ACC112 (cell line): ENCODE results near the gene SF1.

ENCODE experiments used
- H2AFZ ChIP-seq: fragments of 200-600 bp; sonication (generic); one replicate; pipeline ENCODE4 v1.6.0; 2017; ENCODE audit warnings: antibody characterized with exemption, low read length; ENCODE audit not compliant: unreplicated experiment
- H3K27ac ChIP-seq: fragments of 200-600 bp; sonication (generic); 2 replicates; pipeline ENCODE4 v1.5.1; 2014; ENCODE audit warnings: low read depth, mild to moderate bottlenecking, antibody characterized with exemption, low read length, moderate library complexity
- H3K27me3 ChIP-seq: fragments of 200-600 bp; sonication (generic); 2 replicates; pipeline ENCODE4 v1.6.1; 2014; ENCODE audit warnings: mild to moderate bottlenecking, antibody characterized with exemption, low read length, moderate library complexity, mixed read lengths; ENCODE audit not compliant: insufficient read depth
- H3K36me3 ChIP-seq: fragments of 200-600 bp; sonication (generic); 2 replicates; pipeline ENCODE4 v1.6.1; 2016; ENCODE audit warnings: mild to moderate bottlenecking, antibody characterized with exemption, low read length, moderate library complexity, mixed read lengths; ENCODE audit not compliant: insufficient read depth
- H3K4me1 ChIP-seq: fragments of 200-600 bp; sonication (generic); one replicate; pipeline ENCODE4 v1.6.1; 2016; ENCODE audit warnings: low read length, mixed read lengths; ENCODE audit not compliant: insufficient read depth, unreplicated experiment, control insufficient read depth
- H3K4me3 ChIP-seq: fragments of 200-600 bp; sonication (generic); 2 replicates; pipeline ENCODE4 v1.5.1; 2014; ENCODE audit warnings: mild to moderate bottlenecking, low read depth, low read length
- H3K79me2 ChIP-seq: fragments of 200-600 bp; sonication (generic); one replicate; pipeline ENCODE4 v1.6.0; 2016; ENCODE audit warnings: low read length; ENCODE audit not compliant: control insufficient read depth, unreplicated experiment, insufficient read depth

SF1 gene

DNA sequence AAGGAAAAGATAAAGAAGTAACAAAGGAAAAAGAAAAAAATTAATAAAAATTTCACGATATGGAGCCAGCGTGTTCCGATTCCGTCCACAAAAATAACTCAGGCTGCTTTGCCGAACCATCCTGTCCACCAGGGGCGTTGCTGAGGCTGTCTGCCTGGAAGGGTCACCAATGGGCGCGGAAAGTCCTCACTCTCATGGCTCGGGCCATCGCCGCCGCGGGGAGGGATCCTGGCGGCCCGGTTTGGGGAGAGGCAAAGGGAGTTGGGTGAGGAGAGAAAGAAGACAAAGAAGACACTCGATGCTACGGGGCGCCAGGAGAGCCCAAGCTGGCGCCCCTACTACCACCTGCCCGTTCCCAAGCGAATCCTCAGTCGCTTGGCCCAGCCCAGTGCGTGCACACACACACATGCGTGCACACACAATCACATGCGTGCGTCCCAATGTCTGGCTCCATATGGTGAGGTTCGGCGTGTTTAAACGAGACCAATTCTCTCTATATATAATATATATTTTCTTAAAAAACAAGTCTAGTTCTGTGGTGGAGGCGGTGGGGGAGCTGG, 13.0 kb downstream of the SF1 start:
- Histone ChIP-seq H3K27ac (no peak overlapping the region), H2AFZ (no peak overlapping the region), H3K36me3 (peaks cover 45% of the 10 kb centered on the region), H3K79me2 (peaks cover 8% of the 10 kb centered on the region), H3K4me1 (peaks cover 23% of the 10 kb centered on the region), H3K4me3 (no peak overlapping the region), H3K27me3 (no peaks in the 10 kb centered on the region)

DNA sequence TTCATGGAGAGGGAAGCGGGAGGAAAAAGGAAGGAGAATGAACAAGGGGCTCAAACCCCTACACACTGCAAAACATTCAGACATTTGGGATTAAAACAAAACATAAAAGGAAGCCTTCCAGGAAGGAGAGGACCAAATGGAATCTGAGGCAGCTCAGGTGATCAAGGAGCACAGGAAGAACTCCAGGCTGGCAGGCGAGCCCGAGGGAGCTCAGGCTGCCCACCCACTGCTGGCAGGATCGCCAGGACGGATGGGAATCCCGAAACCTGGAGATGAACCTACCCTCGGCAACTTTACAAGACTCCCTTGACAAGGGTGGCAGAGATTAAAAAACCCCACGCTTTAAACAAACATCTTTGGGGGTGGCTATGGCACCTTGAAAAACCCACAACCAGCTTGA, 13.6 kb downstream of the SF1 start:
- Histone ChIP-seq H3K27ac (no peak overlapping the region), H3K36me3 (peaks cover 39% of the 10 kb centered on the region), H3K4me3 (no peak overlapping the region), H3K79me2 (peaks cover 8% of the 10 kb centered on the region), H2AFZ (no peak overlapping the region), H3K4me1 (peaks cover 24% of the 10 kb centered on the region), H3K27me3 (no peaks in the 10 kb centered on the region)

DNA sequence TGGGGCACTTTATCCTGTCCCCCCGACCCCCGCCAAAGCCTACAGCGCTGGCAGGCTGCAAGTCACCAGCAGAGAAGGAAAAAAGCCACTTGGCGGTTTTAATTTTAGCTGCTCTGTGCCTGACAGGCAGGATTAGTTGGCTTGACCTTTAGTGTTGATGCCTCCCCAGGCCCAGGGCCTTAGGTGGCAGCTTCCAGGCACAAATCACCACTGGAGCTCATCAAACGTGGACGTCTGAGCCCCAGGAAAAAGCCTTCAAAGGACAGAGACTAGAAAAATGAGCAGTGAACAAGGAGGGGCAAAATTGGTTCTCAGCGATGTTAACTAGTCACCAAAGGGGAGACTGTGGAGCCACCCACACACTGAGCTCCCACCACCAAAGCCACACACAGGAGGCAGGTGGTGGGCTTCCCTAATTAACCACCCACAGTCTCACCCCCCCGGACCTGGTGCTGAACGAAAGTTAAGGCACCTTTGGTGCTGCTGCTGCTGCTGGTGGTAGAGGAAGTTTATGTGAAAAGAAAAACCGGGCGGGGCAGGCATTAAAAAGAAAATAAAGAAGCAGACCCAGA, 14.2 kb downstream of the SF1 start:
- Histone ChIP-seq H3K4me3 (no peak overlapping the region), H3K27me3 (no peaks in the 10 kb centered on the region), H3K27ac (no peak overlapping the region), H2AFZ (no peak overlapping the region), H3K4me1 (peaks cover 26% of the 10 kb centered on the region), H3K36me3 (peaks cover 33% of the 10 kb centered on the region), H3K79me2 (peaks cover 8% of the 10 kb centered on the region)

DNA sequence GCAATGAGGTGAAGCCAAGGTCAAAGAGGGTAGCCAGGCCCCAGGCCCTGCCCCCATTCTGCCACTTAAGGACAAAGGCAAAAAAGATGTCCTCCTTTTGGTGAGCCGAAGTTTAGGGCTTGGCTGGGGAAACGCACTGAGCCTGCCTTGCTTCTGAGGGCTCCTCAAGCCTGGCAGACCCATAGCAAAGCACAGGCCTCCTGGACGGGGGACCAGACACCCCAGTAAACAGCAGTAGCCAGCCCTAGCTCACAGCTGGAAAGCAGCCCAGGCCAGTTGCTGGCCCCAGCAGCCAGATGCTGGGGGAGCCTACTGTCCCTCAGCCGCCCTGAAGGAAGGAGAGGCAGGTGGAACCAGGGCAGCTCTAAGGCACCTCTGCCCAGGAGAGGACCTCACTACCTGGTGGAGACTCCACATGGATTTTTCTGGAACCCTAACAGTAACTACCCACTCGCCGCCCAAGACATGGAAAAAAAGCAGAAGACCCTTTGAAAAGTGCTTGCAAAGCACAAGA, 14.8 kb downstream of the SF1 start:
- Histone ChIP-seq H3K79me2 (peaks cover 8% of the 10 kb centered on the region), H3K27me3 (no peaks in the 10 kb centered on the region), H3K4me1 (peaks cover 26% of the 10 kb centered on the region), H3K4me3 (no peak overlapping the region), H3K36me3 (peaks cover 27% of the 10 kb centered on the region), H3K27ac (peak overlapping the region; percentile 15), H2AFZ (no peak overlapping the region)

DNA sequence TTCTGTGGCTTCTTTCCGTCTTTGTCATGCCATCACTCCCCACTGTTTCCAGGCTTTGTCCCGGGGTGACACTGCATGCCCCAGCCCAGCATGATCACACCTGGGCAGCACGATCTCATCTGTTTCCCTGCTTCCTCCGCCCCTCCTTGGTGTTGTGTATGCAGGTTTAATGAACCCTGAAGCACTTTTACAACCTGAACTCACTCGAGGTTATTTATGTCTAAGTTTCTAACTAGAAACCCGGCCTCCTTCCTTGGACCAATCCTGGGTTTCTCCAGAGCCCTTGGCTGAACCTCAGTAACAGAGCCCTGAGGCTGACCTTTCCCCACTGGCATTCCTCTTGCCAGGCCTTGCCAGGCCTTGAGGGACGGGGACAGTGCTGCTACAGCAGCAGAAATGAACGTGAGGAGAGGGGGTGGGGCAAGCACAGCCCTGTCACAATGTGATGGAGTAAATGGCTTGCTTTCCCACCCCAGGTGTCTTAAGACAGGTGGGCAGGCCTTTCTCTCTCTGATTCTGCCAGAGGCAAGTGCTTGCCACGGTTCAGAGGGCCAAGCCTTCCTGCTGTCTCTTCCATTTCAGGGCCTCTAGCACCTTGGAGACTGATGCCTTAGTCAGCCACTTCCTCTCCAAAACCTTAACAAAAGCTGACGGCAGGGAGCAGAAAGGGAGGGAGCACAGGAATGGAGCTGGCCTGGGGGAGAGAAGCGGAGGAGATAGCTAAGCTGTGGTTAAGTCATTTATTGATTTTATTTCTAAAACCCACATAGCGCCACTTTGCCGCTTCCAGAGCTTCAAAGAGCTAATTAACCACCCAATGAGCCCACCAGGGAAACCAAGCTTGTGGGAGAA, 15.4 kb downstream of the SF1 start:
- H3K4me1 ChIP-seq = peaks cover 26% of the 10 kb centered on the region
- no peak overlapping the region for H2AFZ ChIP-seq
- H3K27ac ChIP-seq = peak overlapping the region; percentile 15
- H3K4me3 ChIP-seq = no peak overlapping the region
- H3K79me2 ChIP-seq = peaks cover 4% of the 10 kb centered on the region
- peaks cover 20% of the 10 kb centered on the region for H3K36me3 ChIP-seq
- H3K27me3 ChIP-seq = no peaks in the 10 kb centered on the region

DNA sequence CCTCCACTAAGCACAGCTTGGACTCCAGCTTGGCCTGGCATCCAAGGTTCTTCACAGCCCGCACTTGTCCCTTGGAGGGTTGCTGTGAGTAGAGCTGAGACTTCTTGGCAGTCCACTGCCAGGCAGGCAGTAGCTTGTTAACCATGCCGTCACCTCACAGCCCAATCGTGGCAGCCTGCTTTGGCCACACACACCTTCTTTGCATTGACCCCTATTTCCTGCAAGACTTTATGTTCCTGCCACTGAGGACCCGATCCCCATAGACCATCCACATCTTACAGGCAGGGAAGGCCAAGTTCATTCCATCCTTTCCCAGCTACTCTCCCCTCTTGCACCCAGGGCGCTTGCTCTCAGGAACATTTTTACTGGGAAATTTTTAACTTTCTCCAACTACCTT, 16.1 kb downstream of the SF1 start:
- peaks cover 26% of the 10 kb centered on the region for H3K4me1 ChIP-seq
- no peak overlapping the region for H3K27ac ChIP-seq

DNA sequence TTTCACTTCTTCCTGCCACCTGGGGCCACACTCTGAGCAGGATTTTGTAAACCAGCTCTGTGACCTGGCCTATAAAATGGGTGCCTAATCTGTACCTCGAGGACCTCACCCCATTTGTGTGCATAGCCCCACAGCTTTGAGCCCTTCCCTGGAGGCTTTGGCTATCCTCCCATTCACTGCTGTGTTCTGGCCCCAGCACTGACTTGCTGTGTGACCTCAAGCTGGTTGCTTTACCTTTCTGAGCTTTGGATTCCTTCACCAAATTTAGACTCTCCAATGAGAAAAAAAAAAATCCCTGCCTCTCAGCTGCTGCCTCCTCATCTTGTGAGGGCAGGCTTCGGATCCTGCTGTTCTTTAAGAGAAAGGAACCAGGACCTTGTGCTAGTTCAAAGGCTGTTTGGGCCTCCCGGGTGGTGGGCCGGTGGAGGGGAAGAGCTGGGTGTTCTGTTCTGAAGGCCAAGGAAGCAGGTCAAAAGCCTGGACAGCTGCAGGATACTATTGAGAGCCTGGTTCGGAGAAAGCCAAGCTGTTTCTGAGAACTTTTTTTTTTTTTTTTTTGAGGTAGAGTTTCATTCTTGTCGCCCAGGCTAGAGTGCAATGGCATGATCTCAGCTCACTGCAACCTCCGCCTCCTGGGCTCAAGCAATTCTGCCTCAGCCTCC, 17.5 kb downstream of the SF1 start:
- no peaks in the 10 kb centered on the region for H3K27me3 ChIP-seq
- H3K4me1 ChIP-seq = peaks cover 26% of the 10 kb centered on the region
- no peaks in the 10 kb centered on the region for H3K79me2 ChIP-seq
- H2AFZ ChIP-seq = no peak overlapping the region
- no peak overlapping the region for H3K4me3 ChIP-seq
- H3K36me3 ChIP-seq = peaks cover 12% of the 10 kb centered on the region
- no peak overlapping the region for H3K27ac ChIP-seq

More for the DNA sequence above, 16.1 kb downstream of the SF1 start:
- H3K36me3 ChIP-seq = peaks cover 15% of the 10 kb centered on the region
- no peak overlapping the region for H2AFZ ChIP-seq
- H3K27me3 ChIP-seq = no peaks in the 10 kb centered on the region
- H3K79me2 ChIP-seq = peaks cover 3% of the 10 kb centered on the region
- H3K4me3 ChIP-seq = no peak overlapping the region

DNA sequence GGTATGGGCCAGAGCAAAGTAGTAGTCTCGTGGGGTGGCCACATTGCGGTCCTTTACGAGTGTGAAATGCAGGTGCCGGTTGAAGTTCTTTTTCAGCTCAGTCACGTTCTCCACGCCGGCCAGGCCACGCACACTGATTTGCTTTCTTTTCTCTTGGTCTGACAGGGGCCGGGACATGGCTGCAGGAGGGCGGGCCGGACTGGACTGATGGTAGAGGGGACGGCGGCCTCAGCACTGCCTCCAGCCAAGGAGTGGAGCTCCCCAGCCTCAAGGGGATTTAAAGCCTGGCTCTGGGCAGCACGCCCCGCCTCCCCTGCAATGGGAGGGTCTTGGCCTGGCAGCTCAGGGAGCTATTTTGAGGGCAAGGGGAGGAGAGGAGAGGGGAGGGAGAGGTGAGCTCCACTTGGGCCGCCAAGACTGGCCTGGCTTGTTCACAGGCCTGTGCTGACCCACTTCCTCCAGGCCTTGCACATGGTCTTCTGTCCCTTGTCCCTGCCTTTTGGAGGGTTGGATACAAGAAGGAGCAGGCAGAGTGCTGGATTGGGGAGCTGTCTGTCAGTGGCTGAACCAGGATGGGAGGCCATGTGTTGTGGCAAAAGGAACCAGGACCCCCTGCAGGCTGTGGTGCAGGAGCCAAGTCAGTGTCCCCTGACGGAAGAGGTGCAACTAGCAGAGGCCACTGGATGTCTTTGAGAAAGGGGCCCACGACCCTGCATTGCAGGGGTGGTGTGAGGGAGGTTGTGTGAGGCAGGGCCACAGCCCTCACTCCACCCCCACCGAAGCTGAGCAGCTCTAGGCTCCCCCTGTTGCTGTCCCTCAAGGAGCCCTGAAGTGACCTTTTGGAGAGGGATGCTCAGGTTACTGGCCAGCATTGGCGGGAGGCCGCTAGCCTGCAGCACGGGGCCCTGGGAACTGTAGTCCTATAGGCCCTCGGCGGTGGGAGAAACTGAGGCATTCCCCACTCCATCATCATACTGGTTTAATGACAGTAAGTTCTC, 18.3 kb downstream of the SF1 start, which contains the start of gene PYGM:
PYGM (minus strand) TSS at position 253 of the 998 bp plus-strand sequence; CDS start at position 177, 76 bp downstream.
- Histone ChIP-seq H3K27me3 (no peaks in the 10 kb centered on the region), H3K79me2 (no peaks in the 10 kb centered on the region), H3K36me3 (peaks cover 8% of the 10 kb centered on the region), H3K4me1 (peaks cover 26% of the 10 kb centered on the region), H3K4me3 (no peak within 1 kb of the TSS), H3K27ac (no peak within 1 kb of the TSS), H2AFZ (no peak within 1 kb of the TSS)

DNA sequence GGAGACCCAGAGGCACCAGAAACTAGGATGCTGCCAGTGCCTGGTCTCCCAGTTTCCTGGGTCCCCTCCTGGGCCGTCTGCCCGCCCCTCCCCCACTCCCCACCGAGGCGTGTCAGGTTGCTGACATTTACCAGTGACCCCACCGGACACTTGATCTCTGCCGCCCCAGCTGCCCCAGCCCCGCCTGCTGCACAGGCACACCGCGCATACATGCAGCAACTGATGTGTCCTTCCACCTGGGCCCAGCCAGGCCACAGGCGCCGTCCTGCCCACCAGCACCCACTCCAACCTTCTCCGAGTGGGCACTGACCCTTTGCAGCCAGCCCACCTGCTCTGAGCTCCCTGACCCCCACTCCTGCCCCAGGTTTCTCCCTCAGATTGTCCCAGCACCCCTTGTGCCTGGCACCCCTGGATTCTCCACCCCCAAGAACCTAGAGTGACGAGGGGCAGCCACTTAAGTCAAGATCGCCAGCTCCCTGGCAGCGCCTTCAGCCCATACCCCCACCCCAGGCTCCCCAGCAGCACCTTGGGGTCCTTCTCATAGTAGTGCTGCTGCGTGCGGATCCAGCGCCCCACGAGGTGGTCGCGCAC, 19.1 kb downstream of the SF1 start:
- no peak overlapping the region for H3K27ac ChIP-seq

More for the DNA sequence above, 19.1 kb downstream of the SF1 start:
- Histone ChIP-seq H3K4me1 (peaks cover 19% of the 10 kb centered on the region), H3K36me3 (0 out of 2 replicates have a peak, but pooled peaks cover under 1% of the 10 kb centered on the region), H3K79me2 (no peaks in the 10 kb centered on the region), H3K27me3 (no peaks in the 10 kb centered on the region), H2AFZ (no peak overlapping the region), H3K4me3 (no peak overlapping the region)
